GM18868 (cell line): ENCODE results near the gene ZFAND6.

Source experiments
- ATAC-seq: cut with Tn5 transposase; IDR thresholded peaks from one replicate; pipeline ENCODE4 v1.9.1; 2021; ENCODE audit warnings: mild to moderate bottlenecking, moderate library complexity; ENCODE audit not compliant: unreplicated experiment

The ZFAND6 gene

GRCh38 chr15:80185152-80185551 lies 125.7 kb downstream of the ZFAND6 start:
- ATAC-seq = no peak

GRCh38 chr15:80186066-80186465 lies 126.6 kb downstream of the ZFAND6 start:
- no peak for ATAC-seq

- no peak for ATAC-seq
Measured at GRCh38 chr15:80186597-80186996, 127.1 kb downstream of the ZFAND6 start.
